Measurements from ENCODE around the gene WSCD1.

Gene WSCD1

GRCh38 chr17:6108382-6108781 lies 38.2 kb downstream of the WSCD1 start:
- DNase-seq (ENCODE audit: low read depth): no peak

- DNase-seq (ENCODE audit: low read depth): no peak
Measured at GRCh38 chr17:6108987-6109386, 38.8 kb downstream of the WSCD1 start.

DNA sequence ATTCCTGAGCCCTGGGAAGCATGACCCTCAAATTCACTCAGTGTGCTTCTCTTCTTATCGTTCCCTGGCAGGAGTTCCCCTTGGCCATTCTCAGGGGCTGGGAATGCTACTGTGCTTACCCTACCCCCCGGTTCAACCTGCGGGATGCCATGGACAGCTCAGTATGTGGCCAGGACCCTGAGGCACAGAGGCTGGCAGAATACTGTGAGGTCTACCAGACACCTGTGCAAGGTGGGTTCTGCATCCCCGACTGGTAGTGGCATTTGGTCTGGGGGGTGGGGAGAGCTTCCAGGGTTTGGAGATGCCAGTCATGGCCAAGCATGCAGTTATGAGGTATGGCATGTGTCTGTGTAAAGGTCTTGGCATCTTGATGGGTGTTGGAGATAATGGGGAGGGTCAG lies 39.4 kb downstream of the WSCD1 start:
- no peak for DNase-seq (ENCODE audit: low read depth)

DNA sequence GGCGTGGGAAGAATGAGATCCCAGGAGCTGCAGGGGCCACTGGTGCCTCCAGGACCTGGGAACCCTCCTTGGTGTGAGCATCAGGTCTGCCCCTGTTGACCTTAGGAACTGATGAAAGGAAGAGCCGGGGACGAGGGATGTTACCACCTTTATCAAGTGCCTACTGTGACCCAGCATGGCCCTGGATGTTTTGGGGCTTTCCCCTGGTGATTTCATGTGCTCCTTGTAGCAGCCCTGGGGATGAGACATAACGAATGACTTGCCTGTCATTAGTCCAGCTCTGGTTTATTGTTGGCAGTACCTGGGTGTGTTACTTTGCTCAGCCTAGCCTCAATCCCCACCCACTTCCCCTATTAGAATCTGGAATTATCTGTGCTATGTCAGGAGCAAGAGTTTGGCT lies 39.9 kb downstream of the WSCD1 start:
- DNase-seq (ENCODE audit: low read depth): no peak

DNA sequence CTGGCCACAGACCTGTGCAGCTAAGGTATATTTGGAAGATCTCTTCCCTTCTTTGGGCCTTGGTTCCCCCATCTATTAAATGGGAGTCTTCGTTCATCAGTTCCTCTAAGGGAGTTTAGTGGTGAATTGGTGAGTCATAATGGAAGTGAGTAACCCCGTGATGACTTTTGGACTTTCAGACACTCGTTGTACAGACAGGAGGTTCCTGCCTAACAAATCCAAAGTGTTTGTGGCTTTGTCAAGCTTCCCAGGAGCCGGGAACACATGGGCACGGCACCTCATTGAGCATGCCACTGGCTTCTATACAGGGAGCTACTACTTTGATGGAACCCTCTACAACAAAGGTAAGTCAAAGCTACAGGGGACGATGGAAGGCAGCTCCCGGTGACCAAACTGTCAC lies 40.4 kb downstream of the WSCD1 start:
- DNase-seq (ENCODE audit: low read depth): no peak

DNA sequence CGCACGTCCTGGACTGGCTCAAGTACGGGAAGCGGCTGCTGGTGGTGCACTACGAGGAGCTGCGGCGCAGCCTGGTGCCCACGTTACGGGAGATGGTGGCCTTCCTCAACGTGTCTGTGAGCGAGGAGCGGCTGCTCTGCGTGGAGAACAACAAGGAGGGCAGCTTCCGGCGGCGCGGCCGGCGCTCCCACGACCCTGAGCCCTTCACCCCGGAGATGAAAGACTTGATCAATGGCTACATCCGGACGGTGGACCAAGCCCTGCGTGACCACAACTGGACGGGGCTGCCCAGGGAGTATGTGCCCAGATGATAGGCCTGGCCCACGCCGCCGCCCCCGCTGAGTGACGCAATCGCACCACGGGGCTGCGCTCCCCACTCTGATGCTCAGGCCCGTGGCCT lies 50.2 kb downstream of the WSCD1 start:
- no peak for DNase-seq (ENCODE audit: low read depth)

DNA sequence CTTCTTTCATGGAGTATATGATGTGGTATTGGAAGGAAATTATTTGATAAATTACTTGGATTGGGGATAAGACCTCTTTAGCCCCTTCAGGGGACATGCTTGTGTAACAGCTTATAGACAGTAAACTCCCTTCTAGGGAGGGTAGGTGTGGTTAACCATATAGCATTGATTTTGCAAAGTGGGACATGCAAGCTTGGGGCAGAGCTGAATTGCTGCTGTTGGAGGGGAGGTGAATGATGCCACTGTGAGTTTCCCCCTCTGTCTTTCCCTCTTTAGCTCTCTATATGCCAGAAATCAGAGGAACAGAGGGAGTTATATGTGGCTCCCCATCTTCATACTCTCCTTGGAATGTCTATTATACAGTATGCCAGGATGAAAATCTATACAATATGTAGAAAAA lies 54.7 kb downstream of the WSCD1 start:
- no peak for DNase-seq (ENCODE audit: low read depth)

GRCh38 chr17:6126768-6127167 lies 56.6 kb downstream of the WSCD1 start:
- DNase-seq (ENCODE audit: low read depth): no peak

DNA sequence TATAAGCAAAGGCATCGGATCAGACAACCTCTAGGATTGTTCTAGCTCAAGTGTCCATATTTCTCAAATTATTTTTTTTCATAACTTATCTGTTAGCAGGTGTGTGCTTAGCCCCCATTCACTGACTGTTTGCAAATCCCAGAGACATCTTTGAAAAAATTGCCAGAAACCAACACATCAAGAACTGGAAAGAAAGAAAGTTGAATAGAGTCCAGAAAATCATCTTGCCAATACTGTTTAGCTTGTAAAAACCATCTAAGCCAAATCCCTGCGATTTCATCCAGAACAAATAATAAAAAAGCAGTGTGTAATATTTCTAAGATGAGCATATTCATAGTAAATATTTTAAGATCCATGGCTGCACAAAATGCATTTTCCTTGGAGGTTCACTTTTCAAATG lies 64.5 kb downstream of the WSCD1 start:
- no peak for DNase-seq (ENCODE audit: low read depth)

- DNase-seq (ENCODE audit: low read depth): no peak
Measured at GRCh38 chr17:6135236-6135635, 65.1 kb downstream of the WSCD1 start.

DNA sequence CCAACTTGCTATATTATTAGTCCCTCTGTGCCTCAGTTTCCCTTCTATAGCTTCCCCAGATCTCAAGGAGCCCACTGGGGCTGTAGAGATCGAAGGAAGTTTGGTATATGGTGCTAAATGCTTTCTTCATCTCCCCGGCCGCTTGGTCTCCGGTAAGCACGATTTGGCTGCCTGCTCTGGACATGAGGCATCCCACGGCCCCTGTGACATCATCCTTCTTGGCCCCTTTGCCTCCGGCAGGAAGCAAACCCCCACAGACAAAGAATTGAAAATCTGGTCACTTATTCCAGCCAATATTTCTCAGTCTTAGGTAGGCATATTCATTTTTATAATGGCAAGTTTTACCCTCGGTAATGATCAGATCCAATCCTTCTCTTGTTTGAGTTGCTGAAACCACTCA lies 65.8 kb downstream of the WSCD1 start:
- DNase-seq (ENCODE audit: low read depth): no peak

DNA sequence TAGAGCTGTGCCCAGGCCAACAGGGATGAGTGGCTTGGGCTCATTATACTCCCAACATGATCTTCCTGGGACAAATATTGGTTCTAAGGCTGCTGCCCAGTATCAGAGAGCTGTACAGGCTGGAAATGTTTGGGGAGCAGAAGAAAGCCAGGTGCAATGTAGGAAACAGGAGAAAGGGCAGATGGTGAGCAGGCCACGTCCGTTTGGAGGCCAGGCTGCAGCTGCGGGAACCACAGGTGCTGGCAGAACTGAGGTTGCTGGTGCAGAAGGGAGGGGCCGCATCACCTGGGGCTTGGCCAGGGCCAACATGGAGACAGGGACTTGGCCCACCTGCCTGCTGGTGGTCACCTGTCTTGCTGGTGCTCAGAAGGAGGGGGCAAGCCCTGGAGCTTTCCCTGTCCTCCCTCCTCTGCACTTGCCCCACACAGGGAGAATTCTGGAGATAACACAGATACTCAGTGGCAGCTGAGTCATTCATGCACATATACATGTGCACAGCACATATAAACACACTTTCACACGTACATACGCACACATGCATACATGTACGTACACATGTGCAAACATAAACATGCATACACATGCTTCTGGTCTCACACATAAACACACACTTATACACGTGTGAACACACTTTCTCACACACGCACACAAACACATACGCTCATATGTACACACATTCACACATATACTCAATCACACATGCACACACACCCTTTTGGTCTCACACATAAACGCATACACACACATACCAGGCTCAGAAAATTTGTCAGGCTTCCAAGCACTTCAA lies 67.7 kb downstream of the WSCD1 start:
- DNase-seq (ENCODE audit: low read depth): no peak

- no peak for DNase-seq (ENCODE audit: low read depth)
Measured at GRCh38 chr17:6138761-6139446, 68.7 kb downstream of the WSCD1 start.

- DNase-seq (ENCODE audit: low read depth): no peak
Measured at GRCh38 chr17:6139447-6139832, 69.3 kb downstream of the WSCD1 start.

GRCh38 chr17:6140188-6140587 lies 70.0 kb downstream of the WSCD1 start:
- no peak for DNase-seq (ENCODE audit: low read depth)

- no peak for DNase-seq (ENCODE audit: low read depth)
Measured at GRCh38 chr17:6140728-6141330, 70.7 kb downstream of the WSCD1 start.

DNA sequence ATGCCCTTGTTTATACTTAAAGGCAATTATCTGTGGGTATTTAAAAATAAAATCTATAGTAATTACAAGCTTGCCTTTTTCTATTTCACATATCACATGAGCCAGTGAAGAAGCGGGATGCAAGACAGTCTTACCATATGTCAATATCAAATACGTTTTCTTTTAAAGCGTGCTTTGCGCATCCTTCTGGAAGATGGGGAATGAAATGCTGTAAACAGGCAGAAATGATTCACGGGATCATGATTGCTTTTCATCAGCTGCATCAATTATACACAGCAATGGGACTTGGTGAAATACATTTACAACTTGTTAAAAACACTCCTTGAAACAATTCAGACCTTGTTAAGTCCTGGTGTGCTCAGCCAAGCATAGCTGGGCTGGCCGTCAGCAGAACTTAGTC lies 72.5 kb downstream of the WSCD1 start:
- DNase-seq (ENCODE audit: low read depth): no peak

- no peak for DNase-seq (ENCODE audit: low read depth)
Measured at GRCh38 chr17:6145946-6146345, 75.8 kb downstream of the WSCD1 start.

DNA sequence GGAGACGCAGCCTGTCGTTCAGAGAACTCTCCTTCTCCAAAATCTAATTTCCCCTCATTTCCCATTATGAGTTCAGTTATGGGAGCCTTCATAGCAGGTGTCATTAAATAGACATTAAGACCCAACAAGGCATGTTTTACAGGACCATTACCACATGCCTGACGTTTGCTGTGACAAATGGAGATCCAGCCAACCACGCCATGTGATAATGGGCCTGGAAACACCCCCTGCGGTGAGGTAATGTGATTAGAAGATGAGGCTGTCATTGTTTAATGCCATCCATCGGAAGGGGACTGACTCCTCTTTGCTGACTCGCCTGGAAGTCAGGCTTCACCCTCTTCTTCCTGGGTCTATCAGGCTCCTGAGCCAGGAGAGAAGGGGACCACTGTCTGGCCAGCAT lies 76.9 kb downstream of the WSCD1 start:
- DNase-seq (ENCODE audit: low read depth): no peak

DNA sequence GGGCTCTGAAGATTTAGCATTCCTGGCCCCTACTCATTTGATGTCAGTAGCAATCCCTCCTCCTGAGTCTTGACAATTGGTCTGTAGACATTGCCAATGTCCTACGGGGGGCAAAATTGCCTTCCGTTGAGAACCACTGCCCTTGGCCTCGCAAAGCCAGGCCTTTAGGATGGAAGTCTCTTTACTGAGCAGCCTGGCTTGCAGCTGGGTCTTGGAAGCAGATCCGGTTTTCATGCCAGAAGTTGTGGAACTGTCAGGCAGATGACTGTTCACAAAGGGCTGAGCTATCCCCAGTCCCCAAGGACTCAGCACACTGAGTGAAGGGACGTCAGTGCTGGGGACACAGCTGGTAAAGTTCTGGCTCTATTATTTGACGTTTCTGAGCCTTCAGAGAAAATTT lies 83.2 kb downstream of the WSCD1 start:
- DNase-seq (ENCODE audit: low read depth): no peak

GRCh38 chr17:6157716-6158115 lies 87.5 kb downstream of the WSCD1 start:
- no peak for DNase-seq (ENCODE audit: low read depth)

DNA sequence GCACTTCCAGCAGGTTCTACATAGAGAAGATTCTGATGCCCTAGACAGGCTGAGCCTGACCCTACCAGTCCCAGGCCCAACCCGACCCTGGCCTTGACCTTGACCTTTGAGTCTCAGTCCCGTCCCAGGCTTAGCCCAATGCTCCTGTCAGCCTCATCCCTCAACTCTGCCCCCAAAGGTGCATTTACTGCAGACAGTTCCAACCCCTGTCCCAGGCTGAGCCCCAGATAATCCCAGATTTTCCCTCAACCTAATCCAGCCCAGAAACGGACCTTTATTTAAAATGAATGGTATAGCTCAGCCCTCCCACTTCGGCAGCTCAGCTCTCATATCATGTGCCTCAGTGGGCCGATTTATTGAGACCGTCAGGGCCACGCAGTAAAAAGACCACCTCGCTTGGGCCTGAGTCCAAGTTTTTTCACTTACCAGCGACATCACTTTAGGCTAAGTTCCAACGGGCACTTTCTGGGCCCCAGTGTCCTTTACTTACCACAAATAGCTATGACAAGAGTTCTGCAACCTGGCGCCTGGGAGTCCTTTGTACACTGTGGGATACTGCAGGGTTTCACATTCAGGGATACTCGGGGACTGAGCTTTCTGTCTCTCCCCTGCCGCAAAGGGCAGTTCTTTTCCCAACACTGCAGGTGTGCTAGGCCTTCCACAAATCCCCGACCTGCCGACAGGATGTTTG lies 89.5 kb downstream of the WSCD1 start:
- DNase-seq (ENCODE audit: low read depth): no peak

DNA sequence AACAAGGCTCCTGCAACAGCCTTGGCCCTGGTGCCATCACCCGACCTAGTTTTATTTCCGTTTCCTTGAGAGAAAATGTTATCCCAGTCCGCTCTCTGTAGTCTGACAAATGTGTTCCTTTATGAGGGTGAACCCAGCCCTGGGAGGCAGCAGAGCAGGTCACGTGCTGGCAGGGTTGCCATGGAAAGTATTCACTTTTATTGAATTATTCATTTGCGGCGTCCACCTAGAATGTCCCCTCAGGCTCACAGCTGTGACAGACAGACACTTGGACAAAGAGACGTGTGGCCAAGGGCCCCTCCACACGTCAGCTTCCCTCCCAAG lies 90.0 kb downstream of the WSCD1 start:
- no peak for DNase-seq (ENCODE audit: low read depth)

Data from HS-5 (cell line).